Measurements from ENCODE around the gene PLLP.

Gene PLLP, protein sequence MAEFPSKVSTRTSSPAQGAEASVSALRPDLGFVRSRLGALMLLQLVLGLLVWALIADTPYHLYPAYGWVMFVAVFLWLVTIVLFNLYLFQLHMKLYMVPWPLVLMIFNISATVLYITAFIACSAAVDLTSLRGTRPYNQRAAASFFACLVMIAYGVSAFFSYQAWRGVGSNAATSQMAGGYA

GRCh38 chr16:57284209-57284951 lies at the start of gene PLLP:
TSS of gene PLLP (minus strand) at chr16:57284672. CDS start at chr16:57284540, 132 bp downstream.
- Histone ChIP-seq H3K4me1 (ENCODE audit: control insufficient read depth, insufficient read depth, low read length) (no peaks in the 10 kb centered on the region; the same call in 1 of the 2 replicates), H3K27me3 (ENCODE audit: control insufficient read depth, insufficient read depth, low read length) (peaks cover 13% of the 10 kb centered on the region; the same call in 1 of the 2 replicates), H3K4me3 (ENCODE audit: low read length) (peak within 1 kb of the TSS; percentile 79), H3K36me3 (ENCODE audit: control insufficient read depth, insufficient read depth, low read length) (no peaks in the 10 kb centered on the region), H3K9me3 (ENCODE audit: control insufficient read depth, insufficient read depth, low read length) (no peaks in the 10 kb centered on the region), H3K27ac (ENCODE audit: low read length) (no peak within 1 kb of the TSS)
- DNase-seq (ENCODE audit: low read depth, low spot score), result no peak
- no CpG with 5 or more reads among the region's 95 CpGs for WGBS (ENCODE audit: insufficient coverage, insufficient read length)

- no CpG with 5 or more reads among the region's 1 CpG for whole genome bisulfite sequencing (ENCODE audit: insufficient coverage, insufficient read length)
- no peak for DNase-seq (ENCODE audit: low read depth, low spot score)
- H3K4me3 ChIP-seq (ENCODE audit: low read length), result no peak overlapping the region
- no peak overlapping the region for H3K27ac ChIP-seq (ENCODE audit: low read length)
- no peaks in the 10 kb centered on the region for H3K4me1 ChIP-seq (ENCODE audit: control insufficient read depth, insufficient read depth, low read length)
- H3K9me3 ChIP-seq (ENCODE audit: control insufficient read depth, insufficient read depth, low read length), result no peaks in the 10 kb centered on the region
- no peaks in the 10 kb centered on the region for H3K27me3 ChIP-seq (ENCODE audit: control insufficient read depth, insufficient read depth, low read length)
- no peaks in the 10 kb centered on the region for H3K36me3 ChIP-seq (ENCODE audit: control insufficient read depth, insufficient read depth, low read length)
These were observed 48.9 kb upstream of the PLLP start for GRCh38 chr16:57333402-57333801.

- WGBS (ENCODE audit: insufficient coverage, insufficient read length), result no CpG with 5 or more reads among the region's 3 CpGs
- H3K27me3 ChIP-seq (ENCODE audit: control insufficient read depth, insufficient read depth, low read length), result no peaks in the 10 kb centered on the region
- no peaks in the 10 kb centered on the region for H3K36me3 ChIP-seq (ENCODE audit: control insufficient read depth, insufficient read depth, low read length)
- H3K27ac ChIP-seq (ENCODE audit: low read length), result no peak overlapping the region
- DNase-seq (ENCODE audit: low read depth, low spot score), result no peak
- no peaks in the 10 kb centered on the region for H3K9me3 ChIP-seq (ENCODE audit: control insufficient read depth, insufficient read depth, low read length)
- H3K4me3 ChIP-seq (ENCODE audit: low read length), result no peak overlapping the region
- H3K4me1 ChIP-seq (ENCODE audit: control insufficient read depth, insufficient read depth, low read length), result no peaks in the 10 kb centered on the region
These were observed 46.9 kb upstream of the PLLP start for GRCh38 chr16:57331355-57331754.

GRCh38 chr16:57329718-57330327 lies 45.4 kb upstream of the PLLP start:
- WGBS (ENCODE audit: insufficient coverage, insufficient read length), result no CpG with 5 or more reads among the region's 8 CpGs
- H3K9me3 ChIP-seq (ENCODE audit: control insufficient read depth, insufficient read depth, low read length), result no peaks in the 10 kb centered on the region
- H3K4me1 ChIP-seq (ENCODE audit: control insufficient read depth, insufficient read depth, low read length), result no peaks in the 10 kb centered on the region
- no peaks in the 10 kb centered on the region for H3K27me3 ChIP-seq (ENCODE audit: control insufficient read depth, insufficient read depth, low read length)
- H3K27ac ChIP-seq (ENCODE audit: low read length), result no peak overlapping the region
- no peak for DNase-seq (ENCODE audit: low read depth, low spot score)
- H3K36me3 ChIP-seq (ENCODE audit: control insufficient read depth, insufficient read depth, low read length), result no peaks in the 10 kb centered on the region
- H3K4me3 ChIP-seq (ENCODE audit: low read length), result no peak overlapping the region

DNA sequence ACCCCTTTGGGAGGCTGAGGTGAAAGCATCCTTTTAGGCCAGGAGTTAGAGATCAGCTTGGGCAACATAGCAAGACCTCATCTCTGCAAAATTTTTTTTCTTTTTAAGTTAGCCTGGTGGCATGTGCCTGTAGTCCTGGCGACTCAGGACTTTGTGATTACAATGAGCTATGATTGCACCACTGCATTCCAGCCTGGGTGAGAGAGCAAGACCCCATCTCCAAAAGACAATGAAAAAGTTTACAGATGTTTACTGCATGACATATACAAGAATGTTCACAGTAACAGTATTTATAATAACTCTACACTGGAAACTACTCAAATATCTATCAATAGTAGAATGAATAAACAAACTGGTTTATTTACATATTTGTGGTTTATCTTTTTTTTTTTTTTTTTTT lies 41.0 kb upstream of the PLLP start:
- H3K27ac ChIP-seq (ENCODE audit: low read length), result no peak overlapping the region
- no peaks in the 10 kb centered on the region for H3K9me3 ChIP-seq (ENCODE audit: control insufficient read depth, insufficient read depth, low read length)
- DNase-seq (ENCODE audit: low read depth, low spot score), result no peak
- H3K4me1 ChIP-seq (ENCODE audit: control insufficient read depth, insufficient read depth, low read length), result no peaks in the 10 kb centered on the region
- no CpG with 5 or more reads among the region's 1 CpG for WGBS (ENCODE audit: insufficient coverage, insufficient read length)
- no peaks in the 10 kb centered on the region for H3K36me3 ChIP-seq (ENCODE audit: control insufficient read depth, insufficient read depth, low read length)
- H3K4me3 ChIP-seq (ENCODE audit: low read length), result no peak overlapping the region
- no peaks in the 10 kb centered on the region for H3K27me3 ChIP-seq (ENCODE audit: control insufficient read depth, insufficient read depth, low read length)

GRCh38 chr16:57324749-57325148 lies 40.3 kb upstream of the PLLP start:
- DNase-seq (ENCODE audit: low read depth, low spot score), result no peak
- no peaks in the 10 kb centered on the region for H3K4me1 ChIP-seq (ENCODE audit: control insufficient read depth, insufficient read depth, low read length)
- H3K36me3 ChIP-seq (ENCODE audit: control insufficient read depth, insufficient read depth, low read length), result no peaks in the 10 kb centered on the region
- no CpG with 5 or more reads among the region's 2 CpGs for WGBS (ENCODE audit: insufficient coverage, insufficient read length)
- no peak overlapping the region for H3K4me3 ChIP-seq (ENCODE audit: low read length)
- H3K9me3 ChIP-seq (ENCODE audit: control insufficient read depth, insufficient read depth, low read length), result no peaks in the 10 kb centered on the region
- no peak overlapping the region for H3K27ac ChIP-seq (ENCODE audit: low read length)
- H3K27me3 ChIP-seq (ENCODE audit: control insufficient read depth, insufficient read depth, low read length), result no peaks in the 10 kb centered on the region

GRCh38 chr16:57319646-57320045 lies 35.2 kb upstream of the PLLP start:
- H3K36me3 ChIP-seq (ENCODE audit: control insufficient read depth, insufficient read depth, low read length), result no peaks in the 10 kb centered on the region
- no peak for DNase-seq (ENCODE audit: low read depth, low spot score)
- no peaks in the 10 kb centered on the region for H3K27me3 ChIP-seq (ENCODE audit: control insufficient read depth, insufficient read depth, low read length)
- H3K27ac ChIP-seq (ENCODE audit: low read length), result no peak overlapping the region
- H3K4me1 ChIP-seq (ENCODE audit: control insufficient read depth, insufficient read depth, low read length), result 0 out of 2 replicates have a peak, but pooled peaks cover 3% of the 10 kb centered on the region
- H3K4me3 ChIP-seq (ENCODE audit: low read length), result no peak overlapping the region
- no peaks in the 10 kb centered on the region for H3K9me3 ChIP-seq (ENCODE audit: control insufficient read depth, insufficient read depth, low read length)
- WGBS (ENCODE audit: insufficient coverage, insufficient read length), result no CpG with 5 or more reads among the region's 2 CpGs

- no peak overlapping the region for H3K4me3 ChIP-seq (ENCODE audit: low read length)
- H3K9me3 ChIP-seq (ENCODE audit: control insufficient read depth, insufficient read depth, low read length), result no peaks in the 10 kb centered on the region
- H3K27ac ChIP-seq (ENCODE audit: low read length), result no peak overlapping the region
- no peak for DNase-seq (ENCODE audit: low read depth, low spot score)
- H3K4me1 ChIP-seq (ENCODE audit: control insufficient read depth, insufficient read depth, low read length), result 0 out of 2 replicates have a peak, but pooled peaks cover 3% of the 10 kb centered on the region
- no peaks in the 10 kb centered on the region for H3K36me3 ChIP-seq (ENCODE audit: control insufficient read depth, insufficient read depth, low read length)
- H3K27me3 ChIP-seq (ENCODE audit: control insufficient read depth, insufficient read depth, low read length), result no peaks in the 10 kb centered on the region
- WGBS (ENCODE audit: insufficient coverage, insufficient read length), result no CpG with 5 or more reads among the region's 13 CpGs
These were observed 33.9 kb upstream of the PLLP start for GRCh38 chr16:57318240-57318970.

GRCh38 chr16:57316390-57317017 lies 32.0 kb upstream of the PLLP start:
- Histone ChIP-seq H3K9me3 (ENCODE audit: control insufficient read depth, insufficient read depth, low read length) (no peaks in the 10 kb centered on the region), H3K36me3 (ENCODE audit: control insufficient read depth, insufficient read depth, low read length) (no peaks in the 10 kb centered on the region), H3K27me3 (ENCODE audit: control insufficient read depth, insufficient read depth, low read length) (no peaks in the 10 kb centered on the region), H3K27ac (ENCODE audit: low read length) (no peak overlapping the region), H3K4me1 (ENCODE audit: control insufficient read depth, insufficient read depth, low read length) (0 out of 2 replicates have a peak, but pooled peaks cover 3% of the 10 kb centered on the region), H3K4me3 (ENCODE audit: low read length) (no peak overlapping the region)
- no CpG with 5 or more reads among the region's 3 CpGs for WGBS (ENCODE audit: insufficient coverage, insufficient read length)
- no peak for DNase-seq (ENCODE audit: low read depth, low spot score)

DNA sequence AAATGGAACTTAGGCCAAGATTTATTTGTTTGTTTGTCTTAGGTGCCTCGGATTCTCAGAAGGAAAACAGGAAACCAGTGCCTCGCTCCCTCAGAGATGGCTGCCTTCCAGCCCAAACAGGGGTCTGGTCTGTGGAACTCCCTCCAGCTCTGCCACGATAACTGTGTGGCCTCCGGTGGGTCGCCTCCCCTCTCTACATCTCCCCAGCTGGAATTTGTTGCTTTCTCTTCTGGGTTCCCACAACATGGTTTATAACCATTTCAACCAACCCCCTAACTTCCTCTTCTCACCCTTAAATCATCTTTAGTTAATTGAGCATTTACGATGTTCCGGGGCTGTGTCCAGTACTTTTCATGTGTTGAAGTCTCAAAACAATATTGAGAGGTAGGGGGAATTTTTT lies 30.9 kb upstream of the PLLP start:
- H3K4me1 ChIP-seq (ENCODE audit: control insufficient read depth, insufficient read depth, low read length), result 0 out of 2 replicates have a peak, but pooled peaks cover 3% of the 10 kb centered on the region
- H3K9me3 ChIP-seq (ENCODE audit: control insufficient read depth, insufficient read depth, low read length), result no peaks in the 10 kb centered on the region
- no peaks in the 10 kb centered on the region for H3K36me3 ChIP-seq (ENCODE audit: control insufficient read depth, insufficient read depth, low read length)
- H3K4me3 ChIP-seq (ENCODE audit: low read length), result no peak overlapping the region
- no peaks in the 10 kb centered on the region for H3K27me3 ChIP-seq (ENCODE audit: control insufficient read depth, insufficient read depth, low read length)
- 100% methylated on average over 1 of the region's 7 CpGs for WGBS (ENCODE audit: insufficient coverage, insufficient read length)
- no peak overlapping the region for H3K27ac ChIP-seq (ENCODE audit: low read length)
- DNase-seq (ENCODE audit: low read depth, low spot score), result no peak

All from iPS DF 6.9 (cell line).